ENCODE results near the gene OR5B17.

The OR5B17 gene

GRCh38 chr11:58390551-58391063 lies 31.7 kb upstream of the OR5B17 start:
- no peak for TF ChIP-seq CTCF (IDR thresholded peaks at IDR 0.05; ENCODE audit: insufficient read depth, low read length, missing control alignments)
- no peak overlapping the region for H3K4me3 ChIP-seq (ENCODE audit: low read depth, low read length)
- DNase-seq (ENCODE audit: low read depth, low spot score), result no peak
- ChIA-PET POLR2A (no interaction called here), CTCF (no interaction called here)

GRCh38 chr11:58354727-58355126 lies 4.1 kb downstream of the OR5B17 start:
- no peak for DNase-seq (ENCODE audit: low read depth, low spot score)
- TF ChIP-seq CTCF (IDR thresholded peaks at IDR 0.05; ENCODE audit: insufficient read depth, low read length, missing control alignments), result no peak
- no peak overlapping the region for H3K4me3 ChIP-seq (ENCODE audit: low read depth, low read length)
- ChIA-PET POLR2A (no interaction called here), CTCF (no interaction called here)

GRCh38 chr11:58345204-58345603 lies 13.7 kb downstream of the OR5B17 start:
- TF ChIP-seq CTCF (IDR thresholded peaks at IDR 0.05; ENCODE audit: insufficient read depth, low read length, missing control alignments), result no peak
- ChIA-PET POLR2A (no interaction called here), CTCF (no interaction called here)
- no peak overlapping the region for H3K4me3 ChIP-seq (ENCODE audit: low read depth, low read length)
- DNase-seq (ENCODE audit: low read depth, low spot score), result no peak

GRCh38 chr11:58334708-58335107 lies 24.2 kb downstream of the OR5B17 start:
- no peak overlapping the region for H3K4me3 ChIP-seq (ENCODE audit: low read depth, low read length)
- ChIA-PET POLR2A (interaction anchor here (1.2 kb wide), 1 partner anchor 16 kb away, joined by 5 read pairs; no protein-coding TSS in a partner anchor), CTCF (no interaction called here)
- DNase-seq (ENCODE audit: low read depth, low spot score), result peak; percentile 21
- no peak for TF ChIP-seq CTCF (IDR thresholded peaks at IDR 0.05; ENCODE audit: insufficient read depth, low read length, missing control alignments)

DNA sequence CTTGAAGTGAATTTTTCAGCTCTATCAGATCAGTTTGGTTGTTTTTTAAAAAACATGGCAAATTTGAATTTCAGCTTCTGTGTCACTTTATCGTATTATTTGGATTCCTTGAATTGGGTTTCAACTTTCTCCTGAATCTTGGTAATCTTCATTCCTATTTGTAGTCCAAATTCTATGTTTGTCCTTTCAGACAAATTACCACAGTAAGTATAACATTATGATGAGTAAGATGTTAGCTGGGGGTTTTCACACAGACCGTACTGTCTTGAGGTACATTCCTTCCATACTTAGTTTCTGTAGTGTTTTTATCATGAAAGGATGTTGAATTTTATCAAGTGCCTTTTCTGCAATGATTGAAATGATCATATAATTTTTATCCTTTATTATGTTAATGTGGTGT lies 28.0 kb downstream of the OR5B17 start:
- H3K4me3 ChIP-seq (ENCODE audit: low read depth, low read length), result no peak overlapping the region
- ChIA-PET CTCF (no interaction called here), POLR2A (no interaction called here)
- no peak for TF ChIP-seq CTCF (IDR thresholded peaks at IDR 0.05; ENCODE audit: insufficient read depth, low read length, missing control alignments)
- DNase-seq (ENCODE audit: low read depth, low spot score), result peak; percentile 16

GRCh38 chr11:58318532-58318931 lies 40.3 kb downstream of the OR5B17 start:
- TF ChIP-seq CTCF (IDR thresholded peaks at IDR 0.05; ENCODE audit: insufficient read depth, low read length, missing control alignments), result no peak
- CTCF ChIA-PET, result interaction anchor here (1.4 kb wide), 1 partner anchor 194 kb away, joined by 4 read pairs; no protein-coding TSS in a partner anchor
- DNase-seq (ENCODE audit: low read depth, low spot score), result no peak
- POLR2A ChIA-PET, result interaction anchor here (1.2 kb wide), 1 partner anchor 16 kb away, joined by 5 read pairs; no protein-coding TSS in a partner anchor
- H3K4me3 ChIP-seq (ENCODE audit: low read depth, low read length), result no peak overlapping the region

Data from AG04449 (cell line).